Measurements from ENCODE around the gene SGCE. TPM values are rescaled to one million over a fixed set of nuclear protein-coding genes. Genes with fewer than 3 reads are reported as not detected.

The SGCE gene
- total RNA-seq, 1 experiment from 2014 or later = 17.4 TPM

- no peaks in the 10 kb centered on the region for H3K9me3 ChIP-seq (ENCODE audit: control insufficient read depth in 1 of 2, insufficient read depth in 1 of 2, low read depth in 1 of 2, low read length in 2 of 2)
- H4K20me1 ChIP-seq (ENCODE audit: insufficient read depth) = no peaks in the 10 kb centered on the region
- no peak overlapping the region for H3K9ac ChIP-seq (ENCODE audit: low read length)
- no peak overlapping the region for H3K4me3 ChIP-seq (replicated peaks in 1 of 2; ENCODE audit: low read depth in 1 of 2, low read length in 2 of 2)
- no peak overlapping the region for H3K4me2 ChIP-seq (ENCODE audit: low read length)
- BruUV-seq (replicated peaks) = no TSS peak
- TF ChIP-seq YY1 (IDR thresholded peaks at IDR 0.05; ENCODE audit: extremely low read depth, insufficient replicate concordance, low read depth, low read length) (no peak), REST (IDR thresholded peaks at IDR 0.05; ENCODE audit: low read depth) (no peak), FOSL1 (IDR thresholded peaks at IDR 0.05; ENCODE audit: low read depth) (no peak), MAX (IDR thresholded peaks at IDR 0.05) (no peak), ATF3 (IDR thresholded peaks at IDR 0.05) (no peak), SP1 (IDR thresholded peaks at IDR 0.05; ENCODE audit: low read depth) (no peak), CEBPB (IDR thresholded peaks at IDR 0.05; ENCODE audit: low read depth) (no peak), TCF7L2 (IDR thresholded peaks at IDR 0.05; ENCODE audit: borderline replicate concordance, extremely low read depth, insufficient read depth, insufficient read length) (no peak), CBX3 (IDR thresholded peaks at IDR 0.05; ENCODE audit: low read depth) (no peak), EZH2phosphoT487 (IDR thresholded peaks at IDR 0.05; ENCODE audit: borderline replicate concordance) (no peak), ZNF274 (IDR thresholded peaks at IDR 0.05; ENCODE audit: low read depth, low read length) (no peak), ELF1 (IDR thresholded peaks at IDR 0.05; ENCODE audit: borderline replicate concordance, low read depth) (no peak), CTCF (IDR thresholded peaks at IDR 0.05 in 2 of 3, conservative IDR thresholded peaks at IDR 0.05 in 1 of 3; ENCODE audit: borderline replicate concordance in 1 of 3, insufficient read depth in 1 of 3, low read depth in 2 of 3, low read length in 2 of 3) (no peak), SRF (IDR thresholded peaks at IDR 0.05; ENCODE audit: low read depth) (no peak), SIN3A (IDR thresholded peaks at IDR 0.05; ENCODE audit: low read depth) (no peak), ZBTB33 (IDR thresholded peaks at IDR 0.05; ENCODE audit: extremely low read depth, insufficient replicate concordance, low read length) (no peak), RAD21 (IDR thresholded peaks at IDR 0.05; ENCODE audit: low read depth) (no peak), POLR2A (IDR thresholded peaks at IDR 0.05; ENCODE audit: borderline replicate concordance, extremely low read depth, insufficient read depth, insufficient read length) (no peak), ZFX (IDR thresholded peaks at IDR 0.05) (no peak)
- no peaks in the 10 kb centered on the region for H3K9me2 ChIP-seq (ENCODE audit: insufficient read depth)
- H2AFZ ChIP-seq (ENCODE audit: low read depth, low read length, poor library complexity, severe bottlenecking) = no peak overlapping the region
- no peaks in the 10 kb centered on the region for H3K27me3 ChIP-seq (ENCODE audit: insufficient read depth, low read length)
- intact Hi-C loops (cut with micrococcal nuclease) = no loop called here
- peaks cover 14 to 17% of the 10 kb centered on the region in 2 experiments for H3K4me1 ChIP-seq (ENCODE audit: control insufficient read depth in 1 of 2, insufficient read depth in 2 of 2, low read length in 2 of 2)
- ChIA-PET RAD21 (ENCODE audit: low non-redundant PET in 1 of 2, low total read pairs in 2 of 2, uncharacterized antibody in 2 of 2, unreplicated experiment in 2 of 2) (no interaction called here), POLR2A (no interaction called here), CTCF (no interaction called here)
- H3K79me2 ChIP-seq (ENCODE audit: insufficient read depth, low read length) = no peaks in the 10 kb centered on the region
- H3K27ac ChIP-seq (ENCODE audit: low read depth, low read length) = no peak overlapping the region
- H3K36me3 ChIP-seq (ENCODE audit: control insufficient read depth in 1 of 2, insufficient read depth in 2 of 2, low read length in 2 of 2) = no peaks in the 10 kb centered on the region
- ATAC-seq (no peak), DNase-seq (ENCODE audit: low read depth, low spot score) (no peak)
Observed at GRCh38 chr7:94623820-94624219, 32.1 kb downstream of the SGCE start.

Measured in HCT116 (cell line).